COLO829 (cell line): ENCODE measurements around the gene BCDIN3D.
"Not testable (repeated sequence)": the region's sequence is repeated elsewhere in the genome, so short reads cannot be mapped to it uniquely, and the experiment has no call there.

Experiments used
- DNase-seq: peaks from one replicate; pipeline ENCODE4 v3.0.0; 2012; ENCODE audit warnings: low spot score

The BCDIN3D gene

DNA sequence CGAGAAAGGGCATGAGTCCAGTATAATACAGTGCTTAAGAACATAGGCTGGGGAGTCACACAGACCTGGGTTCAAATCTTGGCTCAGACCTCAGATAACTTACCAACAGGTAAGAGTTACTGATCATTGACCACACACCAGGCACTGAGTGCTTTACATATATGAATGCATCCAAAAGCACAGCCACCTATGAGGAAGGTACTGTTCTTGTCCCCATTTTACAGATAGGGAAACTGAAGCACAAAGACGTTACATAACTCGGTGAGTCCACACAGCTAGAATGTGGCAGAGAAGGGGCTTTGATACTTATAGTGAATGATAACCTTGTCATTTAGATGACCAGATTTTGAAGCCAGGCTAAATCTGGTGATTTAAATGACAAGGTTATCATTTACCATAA lies 33.2 kb upstream of the BCDIN3D start:
- no peak for DNase-seq

DNA sequence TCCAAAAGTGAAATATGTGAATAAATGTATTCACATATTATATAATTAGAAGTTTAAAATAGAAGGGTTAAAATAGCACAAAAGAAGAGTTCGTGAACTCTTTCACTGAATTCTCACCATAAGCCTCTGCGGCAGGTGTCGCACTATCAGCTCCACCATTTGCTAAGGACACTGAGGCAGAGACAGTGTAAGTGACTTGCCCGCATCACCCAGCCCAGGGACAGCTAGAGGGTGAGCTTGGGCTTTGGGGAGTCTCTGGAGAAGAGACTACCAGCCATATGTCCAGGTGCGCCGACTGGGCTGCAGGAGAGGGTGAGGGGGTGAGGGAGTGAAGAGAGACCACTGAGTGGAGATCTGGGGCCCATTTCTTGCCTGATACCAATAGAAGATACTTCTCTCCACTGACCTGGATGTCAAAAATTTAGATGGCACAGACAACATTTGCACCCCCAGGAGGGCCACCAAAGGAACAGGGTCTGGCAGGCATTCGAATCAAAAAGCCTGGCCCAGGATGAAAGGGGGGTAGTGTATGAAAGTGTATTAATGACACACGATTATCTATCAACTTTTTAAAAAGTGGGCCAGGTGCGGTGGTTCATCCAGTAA lies 32.3 kb upstream of the BCDIN3D start:
- DNase-seq: no peak

DNA sequence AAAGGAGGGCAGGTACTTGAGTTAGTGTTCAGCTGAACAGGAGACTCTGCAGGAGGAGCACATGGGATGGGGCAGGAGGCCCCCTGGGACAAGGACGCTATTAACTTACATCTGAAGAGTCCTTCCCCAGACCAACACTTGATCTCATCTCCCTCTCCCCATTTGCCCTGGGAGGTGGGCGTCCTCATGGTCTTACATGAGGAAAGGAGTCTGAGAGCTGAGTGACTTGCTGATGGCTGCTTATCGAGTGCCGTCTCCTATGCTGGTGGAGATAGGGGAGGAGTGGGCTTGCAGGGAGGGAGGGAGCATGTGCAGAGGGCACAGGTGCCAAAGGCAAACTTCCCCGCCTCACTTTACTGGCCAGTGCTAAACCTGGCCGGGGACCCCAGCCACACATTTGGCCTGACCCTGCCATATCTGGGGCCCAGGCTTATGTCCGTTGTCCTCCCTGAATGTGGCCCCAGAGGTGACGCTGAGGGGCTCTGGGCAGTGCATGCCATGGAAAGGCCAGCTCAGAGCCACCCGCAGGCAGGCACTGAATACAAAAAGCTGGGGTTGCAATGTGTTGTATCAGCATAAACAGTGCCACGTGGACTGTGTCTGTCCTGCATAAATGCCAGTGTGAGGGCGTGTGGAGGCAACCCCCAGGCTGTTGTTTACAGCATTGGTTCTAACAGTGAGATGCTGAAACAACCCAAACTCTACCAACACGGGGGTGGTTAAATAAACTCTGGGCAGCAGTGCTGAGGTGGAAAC lies 31.4 kb upstream of the BCDIN3D start:
- no peak for DNase-seq

DNA sequence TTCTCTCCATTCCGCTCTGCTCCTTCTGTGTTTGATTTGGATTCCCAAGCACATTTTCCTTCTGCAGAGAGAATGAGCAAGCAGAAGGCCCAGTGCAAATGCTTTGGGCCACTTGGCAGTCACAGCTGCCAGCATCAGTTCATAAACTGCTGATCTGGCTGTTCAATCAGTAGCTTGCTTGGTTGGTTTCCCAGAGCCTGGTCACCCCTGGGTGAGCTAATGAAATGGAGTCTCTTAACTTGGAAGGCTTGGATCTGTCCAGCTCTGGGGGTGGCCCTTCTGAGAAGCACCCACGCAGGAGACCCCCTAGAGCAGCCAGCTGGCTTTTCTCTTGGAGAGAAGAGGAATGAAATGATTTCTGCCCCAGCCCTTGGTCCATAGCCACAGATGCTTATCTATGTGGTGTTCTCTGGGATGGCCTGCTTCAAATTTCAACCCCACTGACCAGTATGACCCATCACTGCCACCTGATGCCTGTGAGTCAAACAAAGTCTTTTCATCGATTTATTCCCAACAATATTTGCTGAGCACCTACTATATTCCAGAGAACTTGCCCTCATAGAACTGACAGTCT lies 30.5 kb upstream of the BCDIN3D start:
- no peak for DNase-seq

DNA sequence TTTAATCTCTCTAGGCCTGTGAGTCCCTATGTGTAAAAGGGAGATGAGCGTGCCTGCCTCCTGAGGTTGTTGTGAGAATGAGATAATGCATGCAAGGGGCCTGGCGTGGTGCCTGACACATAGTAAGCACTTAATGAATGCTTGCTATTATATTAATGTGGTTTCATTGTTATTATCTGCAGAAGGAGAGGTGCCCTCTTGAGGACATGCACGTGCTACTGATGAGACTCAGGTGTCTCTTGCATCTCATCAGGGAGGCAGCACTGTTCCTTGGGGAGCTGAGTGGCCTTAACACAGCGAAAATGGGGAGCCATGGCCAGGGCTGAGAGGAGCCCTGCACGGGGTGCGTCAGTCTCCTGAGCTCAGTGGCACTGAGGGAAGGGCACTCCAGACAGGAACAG lies 29.9 kb upstream of the BCDIN3D start:
- DNase-seq: no peak

DNA sequence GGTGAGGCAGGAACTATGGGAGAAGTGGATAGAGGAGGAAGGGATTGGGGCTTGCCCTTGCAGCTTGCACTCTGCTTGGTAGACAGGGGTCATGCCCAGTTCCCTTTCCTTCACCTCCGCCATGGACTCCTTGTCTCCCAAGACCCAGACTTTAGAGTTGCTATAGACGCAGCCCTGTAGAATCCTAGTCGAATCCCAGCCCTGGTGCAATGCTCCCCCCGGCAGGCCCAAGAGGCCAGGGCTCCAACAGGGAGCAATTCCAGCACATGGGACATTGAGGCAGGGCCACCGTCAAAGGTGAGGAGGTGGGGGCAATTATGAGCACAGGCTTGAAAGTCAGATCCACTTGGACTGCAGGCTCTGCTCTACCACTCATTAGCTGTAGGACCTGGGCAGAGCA lies 29.5 kb upstream of the BCDIN3D start:
- DNase-seq: no peak

DNA sequence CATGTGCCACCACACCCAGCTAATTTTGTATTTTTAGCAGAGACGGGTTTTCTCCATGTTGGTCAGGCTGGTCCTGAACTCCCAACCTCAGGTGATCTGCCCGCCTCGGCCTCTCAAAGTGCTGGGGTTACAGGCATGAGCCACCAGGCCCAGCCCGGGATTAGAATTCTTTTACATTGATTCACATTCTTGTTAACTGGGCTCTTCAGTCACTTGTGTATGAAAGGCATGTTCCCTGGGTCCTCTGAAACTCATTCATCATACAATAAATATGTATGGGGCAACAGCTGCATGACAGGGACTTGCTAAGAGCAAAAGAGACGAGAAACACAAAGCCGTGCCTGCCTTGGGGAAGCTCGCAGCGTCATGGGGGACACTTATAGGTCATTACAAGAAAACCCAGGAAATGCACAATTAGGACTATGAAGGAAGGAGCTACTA lies 28.9 kb upstream of the BCDIN3D start:
- DNase-seq: not testable (repeated sequence)

DNA sequence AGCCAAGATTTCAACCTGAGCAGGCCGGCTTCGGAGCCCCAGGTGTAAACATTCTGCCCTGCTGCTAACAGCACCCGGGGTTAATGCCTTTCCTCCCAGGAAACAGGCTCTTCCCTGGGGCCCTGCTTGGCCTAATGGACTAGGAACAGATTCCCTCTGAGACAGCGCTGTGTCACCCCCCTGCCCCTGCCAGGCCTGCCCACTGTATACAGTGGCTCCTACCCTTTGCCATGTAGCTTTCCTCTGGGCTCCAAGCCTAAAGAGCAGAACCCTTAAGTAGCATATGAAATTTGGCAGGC lies 28.3 kb upstream of the BCDIN3D start:
- no peak for DNase-seq

DNA sequence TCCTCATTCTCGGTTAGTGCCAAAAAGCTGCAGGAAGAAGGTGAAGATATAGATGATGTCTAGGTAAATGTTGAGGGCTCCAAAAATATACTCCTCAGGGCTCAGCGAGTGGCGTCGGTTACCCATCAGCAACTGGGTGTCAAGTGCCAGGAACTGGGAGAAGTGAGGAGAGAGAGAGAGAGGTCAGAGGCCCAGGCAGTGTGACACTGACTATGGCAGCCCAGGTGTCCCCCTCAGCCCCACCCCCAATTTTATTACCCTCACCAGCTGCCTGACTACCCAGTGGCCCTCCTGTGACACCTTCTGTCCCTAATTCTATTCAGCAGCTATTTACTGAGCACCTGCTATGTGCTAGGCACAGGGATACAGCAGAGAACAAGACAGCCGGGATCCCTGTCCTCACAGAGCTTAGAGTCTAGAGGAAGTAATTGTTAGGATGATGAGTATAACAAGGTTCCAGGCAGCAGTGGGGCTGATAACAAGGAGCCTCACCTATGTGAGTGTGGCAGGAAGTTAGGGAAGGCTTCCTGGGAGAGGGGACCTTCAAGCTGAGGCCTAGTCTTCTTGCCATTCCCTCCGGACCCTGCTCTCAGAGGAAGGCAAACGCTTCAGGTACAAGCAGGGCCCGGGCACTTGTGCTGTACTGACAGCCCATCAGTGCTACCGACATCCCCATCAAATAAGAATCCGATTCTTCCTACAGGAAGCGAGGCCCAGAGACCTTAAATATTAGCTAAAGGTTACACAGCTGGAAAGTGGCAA lies 27.8 kb upstream of the BCDIN3D start:
- DNase-seq: no peak

DNA sequence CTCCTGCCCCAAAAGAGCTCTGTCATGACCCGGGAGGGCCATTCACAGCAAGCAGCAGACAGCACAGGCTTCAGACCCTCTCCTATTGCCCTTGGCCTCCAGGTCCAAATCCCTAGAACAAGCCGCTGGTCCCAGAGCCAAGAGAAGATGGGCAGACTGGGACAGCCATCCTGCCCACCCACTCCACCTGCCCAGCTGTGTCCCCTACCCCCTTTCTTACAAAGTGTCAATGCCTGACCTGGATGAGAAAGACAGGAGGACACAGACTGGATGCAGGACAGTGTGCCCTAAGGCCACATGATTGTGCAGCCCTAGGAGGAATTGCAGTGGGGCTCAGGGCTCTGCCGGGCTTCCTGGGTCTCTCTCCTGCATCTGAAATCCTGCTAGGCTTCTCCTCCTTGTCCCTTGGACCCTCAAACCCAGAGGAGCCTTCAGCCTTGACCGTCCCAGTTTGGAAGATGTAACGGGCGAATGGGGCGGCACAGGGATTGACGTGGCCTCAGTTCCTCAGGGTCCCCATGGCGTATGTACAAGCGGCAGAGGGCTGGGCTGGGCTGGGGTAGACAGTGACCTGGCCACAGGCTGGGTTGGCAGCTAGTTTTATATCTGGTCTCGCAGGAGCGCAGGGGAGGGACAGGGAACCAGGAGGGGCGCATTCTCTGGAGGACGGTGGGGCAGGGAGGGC lies 27.1 kb upstream of the BCDIN3D start:
- DNase-seq: no peak

DNA sequence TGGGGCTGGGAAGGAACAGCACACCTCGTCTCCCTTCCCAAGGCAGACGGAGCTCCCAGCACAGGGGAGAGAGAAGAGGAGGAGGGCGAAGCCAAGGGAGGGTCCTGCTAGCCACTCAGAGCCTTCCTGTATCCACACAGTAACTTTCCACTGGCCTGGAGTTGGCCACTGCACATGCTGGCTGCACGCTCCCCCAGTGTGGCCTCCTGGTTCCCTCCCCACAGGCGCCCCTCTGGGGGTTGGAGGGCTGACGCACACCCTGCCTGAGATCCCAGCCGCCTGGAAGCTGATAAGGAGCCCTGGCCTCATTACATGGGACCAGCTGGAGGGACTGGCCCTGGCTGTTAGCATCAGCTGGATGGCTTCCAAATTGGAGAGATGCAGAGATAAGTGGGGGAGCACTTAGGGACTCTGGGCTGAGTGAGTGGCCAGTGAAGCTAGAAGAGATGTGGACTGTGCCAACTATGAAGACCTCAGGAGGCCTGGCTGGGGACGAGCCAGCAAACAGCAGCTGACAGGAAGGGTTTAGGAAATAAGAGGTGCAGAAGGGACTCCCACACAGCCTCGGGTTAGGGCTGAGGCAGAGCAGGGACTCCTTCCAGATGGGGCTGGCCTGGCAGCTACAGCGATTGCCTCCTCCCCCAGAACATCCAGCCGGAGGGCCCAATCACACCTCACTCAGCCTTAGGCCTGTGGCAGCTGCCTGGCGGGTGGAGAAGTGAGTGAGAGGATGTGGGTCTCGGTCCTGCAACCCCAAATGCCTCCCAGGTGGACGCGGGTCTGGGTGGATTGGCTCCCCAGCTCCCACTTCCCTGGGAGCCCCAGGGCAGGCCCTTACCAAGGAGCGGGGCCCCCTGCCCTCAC lies 26.3 kb upstream of the BCDIN3D start:
- DNase-seq: no peak

DNA sequence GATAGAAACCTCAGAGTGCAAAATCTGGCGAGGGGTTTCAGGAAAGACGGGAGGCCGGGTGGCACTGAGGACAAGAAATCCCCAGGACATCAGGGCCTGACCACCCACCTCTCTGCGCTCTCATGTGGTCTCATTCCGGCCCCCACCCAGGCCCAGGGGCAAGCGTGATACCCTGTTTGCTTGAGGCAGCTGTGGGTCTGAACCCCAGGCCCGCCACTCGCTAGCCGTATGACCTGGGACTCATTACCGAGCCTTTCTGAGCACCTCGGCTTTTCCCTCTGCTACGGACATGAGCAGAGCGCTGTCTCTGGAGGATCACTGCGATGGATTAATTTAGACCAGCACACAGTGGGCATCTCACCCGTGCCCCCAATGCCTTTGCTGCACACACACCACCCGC lies 25.5 kb upstream of the BCDIN3D start:
- no peak for DNase-seq

DNA sequence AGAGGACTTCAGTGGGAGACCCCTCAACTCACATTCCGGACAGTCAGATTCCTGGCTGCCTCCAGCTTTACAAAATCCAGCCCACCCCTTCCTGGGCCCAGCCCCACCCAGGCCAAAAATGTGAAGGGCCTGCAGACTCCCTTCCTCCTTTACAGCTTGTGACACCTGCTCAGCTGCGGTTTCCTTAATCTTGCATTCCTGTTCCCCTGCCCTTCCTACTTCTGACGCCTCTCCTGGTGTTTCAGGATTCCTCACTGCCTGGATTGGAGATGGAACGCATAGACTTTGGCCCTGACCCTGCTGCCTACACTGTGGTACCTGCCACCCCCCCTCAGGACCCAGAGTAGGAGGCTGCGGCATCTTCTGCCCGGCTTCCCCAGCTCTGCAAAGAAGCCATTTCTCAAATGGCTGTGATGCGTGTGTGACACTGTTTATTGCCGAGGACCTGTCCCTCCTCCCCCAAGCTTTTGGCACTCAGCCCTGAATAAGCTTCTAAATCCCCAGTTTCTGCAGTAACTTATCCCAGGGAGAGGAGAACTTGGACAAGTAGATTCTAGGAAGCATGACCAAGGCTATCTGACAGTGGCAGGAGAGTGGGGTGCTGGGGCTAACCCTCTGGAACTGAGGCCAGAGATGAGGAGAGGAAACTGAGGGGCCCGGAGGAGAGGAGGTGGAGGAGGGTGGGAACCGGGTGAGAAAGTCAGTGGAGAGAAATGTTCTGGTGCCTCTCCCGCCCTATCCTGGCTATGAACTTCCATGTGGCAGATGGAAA lies 24.9 kb upstream of the BCDIN3D start:
- no peak for DNase-seq

DNA sequence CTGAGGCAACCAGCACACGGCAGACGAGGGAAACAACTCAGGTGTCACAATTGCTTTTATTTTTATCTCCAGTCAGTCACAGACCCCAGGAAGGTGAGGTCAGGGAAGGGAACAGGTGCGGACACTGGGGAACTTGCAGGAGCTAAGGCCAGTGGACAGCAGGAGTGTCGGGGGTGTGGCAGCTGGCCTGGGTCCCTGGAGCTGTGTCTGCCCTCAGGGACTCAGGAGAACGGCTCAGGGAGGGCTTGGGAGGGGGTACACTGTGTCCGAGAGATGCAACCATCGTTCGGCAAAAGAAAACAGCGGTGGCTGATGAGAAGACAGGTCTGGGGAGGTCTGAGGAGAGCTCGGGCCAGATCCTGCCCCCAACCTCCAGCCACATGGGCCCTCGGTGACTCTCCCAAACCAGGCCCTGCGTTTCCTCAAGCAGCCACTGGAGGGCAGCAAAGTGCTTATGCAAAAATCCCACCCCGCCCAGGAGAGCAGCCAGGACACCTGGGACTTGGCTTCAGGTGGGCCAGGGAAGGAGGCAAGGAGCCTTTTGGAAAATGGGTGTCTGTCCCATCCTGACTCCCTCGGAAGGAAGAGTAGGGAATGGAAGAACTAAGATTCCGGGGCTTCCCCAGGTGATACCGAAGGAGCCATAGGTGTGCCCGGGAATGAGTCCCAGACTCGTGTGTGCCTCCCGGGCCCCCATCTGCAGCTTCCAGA lies 24.1 kb upstream of the BCDIN3D start:
- DNase-seq: peak; percentile 79

DNA sequence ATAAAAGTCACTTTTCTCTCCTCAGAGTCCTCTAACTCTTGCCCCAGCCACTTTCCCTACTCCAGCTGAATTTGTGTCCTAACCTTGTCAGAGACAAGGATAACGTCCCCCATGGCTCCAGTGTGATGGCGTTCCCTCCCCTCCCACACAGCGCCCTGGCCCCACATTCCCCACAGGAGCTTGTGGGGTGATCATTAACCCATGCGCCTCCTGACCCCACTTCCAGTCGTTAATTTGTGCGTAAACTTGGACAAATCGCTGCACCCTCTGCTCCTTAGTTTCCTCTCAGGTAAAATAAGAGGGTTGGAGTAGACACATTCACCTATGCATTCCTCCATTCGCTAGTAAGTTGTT lies 22.9 kb upstream of the BCDIN3D start:
- no peak for DNase-seq

DNA sequence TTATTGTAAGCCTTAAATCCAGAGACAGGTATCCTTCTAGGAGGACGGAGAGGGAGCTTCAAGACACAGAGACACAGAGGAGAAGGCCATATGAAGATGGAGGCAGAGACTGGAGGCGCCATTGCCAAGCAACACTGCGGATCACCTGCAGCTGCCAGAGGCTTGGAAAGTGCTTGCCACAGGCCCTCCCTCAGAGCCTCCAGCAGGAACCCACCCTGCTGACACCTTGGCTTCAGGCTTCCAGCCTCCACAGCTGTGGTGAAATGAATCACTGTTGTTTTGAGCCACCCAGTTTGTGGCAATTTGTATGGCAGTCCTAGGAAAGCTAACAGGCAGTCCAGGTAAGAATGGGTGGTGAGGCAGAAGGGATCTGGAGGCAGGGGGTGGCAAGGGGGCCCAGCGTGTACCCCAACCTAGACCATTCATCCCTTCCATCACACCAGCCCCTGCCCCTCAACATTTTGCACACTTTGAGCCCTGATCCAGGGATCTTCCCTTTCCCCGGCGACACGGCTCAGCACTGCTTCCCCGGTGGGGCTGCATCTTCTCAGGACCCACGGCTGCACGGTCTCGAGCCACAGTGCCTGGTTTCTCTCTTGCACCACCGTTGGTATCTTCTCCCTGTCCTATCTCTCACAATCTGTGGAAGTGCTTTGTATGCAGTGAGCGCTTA lies 22.3 kb upstream of the BCDIN3D start:
- DNase-seq: no peak

DNA sequence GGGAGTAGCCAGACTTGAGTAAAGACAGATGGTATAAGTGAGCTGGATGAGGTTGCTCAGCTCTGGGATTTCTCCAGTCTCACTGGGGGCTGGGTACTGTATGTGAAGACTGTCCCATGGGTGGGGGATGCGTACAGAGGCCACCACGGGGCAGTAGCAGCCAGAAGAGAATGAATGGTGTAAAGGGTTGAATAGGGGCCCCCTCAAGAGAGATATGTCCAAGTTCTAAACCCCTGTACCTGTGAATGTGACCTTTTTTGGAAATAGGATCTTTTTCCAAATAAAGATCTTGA lies 21.8 kb upstream of the BCDIN3D start:
- no peak for DNase-seq

DNA sequence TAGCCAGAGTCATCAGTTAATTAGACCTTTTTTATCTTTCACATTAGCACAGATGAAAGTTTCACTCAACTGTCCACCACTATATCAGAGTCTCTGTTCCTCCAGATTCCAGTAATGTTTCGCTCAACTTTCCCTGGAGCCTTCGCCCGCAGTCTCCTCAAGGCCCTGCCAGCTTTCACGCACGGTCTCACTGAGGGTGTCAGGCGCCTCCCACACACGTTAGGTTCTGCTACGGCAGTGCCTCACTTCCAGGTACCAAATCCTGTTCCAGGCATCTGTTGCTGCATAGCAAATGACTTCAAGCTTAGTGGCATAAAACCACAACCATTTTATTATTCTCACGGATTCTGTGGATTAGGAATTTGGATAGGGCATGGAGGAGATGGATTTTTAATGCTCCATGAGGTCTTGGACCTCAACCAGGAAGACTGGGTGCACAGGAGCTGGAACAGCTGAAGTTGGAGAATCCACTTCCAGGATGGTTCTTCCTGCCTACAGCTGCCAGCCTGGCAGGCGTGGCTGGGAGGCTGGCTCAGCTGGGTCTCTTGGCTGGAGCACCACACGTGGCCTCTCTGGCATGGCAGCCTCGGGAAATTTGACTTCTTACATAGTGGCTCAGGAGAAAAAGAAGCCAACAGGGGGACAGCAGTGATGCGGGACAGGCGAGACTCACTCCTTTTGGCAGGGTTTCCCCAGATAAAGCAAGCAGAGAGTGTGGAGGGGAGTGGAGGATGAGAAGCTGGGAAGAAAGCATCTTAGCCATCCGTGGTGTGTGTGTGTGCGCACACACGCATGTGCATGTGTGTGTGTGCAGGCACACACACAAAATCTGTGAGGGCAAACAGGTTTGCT lies 21.3 kb upstream of the BCDIN3D start:
- no peak for DNase-seq

DNA sequence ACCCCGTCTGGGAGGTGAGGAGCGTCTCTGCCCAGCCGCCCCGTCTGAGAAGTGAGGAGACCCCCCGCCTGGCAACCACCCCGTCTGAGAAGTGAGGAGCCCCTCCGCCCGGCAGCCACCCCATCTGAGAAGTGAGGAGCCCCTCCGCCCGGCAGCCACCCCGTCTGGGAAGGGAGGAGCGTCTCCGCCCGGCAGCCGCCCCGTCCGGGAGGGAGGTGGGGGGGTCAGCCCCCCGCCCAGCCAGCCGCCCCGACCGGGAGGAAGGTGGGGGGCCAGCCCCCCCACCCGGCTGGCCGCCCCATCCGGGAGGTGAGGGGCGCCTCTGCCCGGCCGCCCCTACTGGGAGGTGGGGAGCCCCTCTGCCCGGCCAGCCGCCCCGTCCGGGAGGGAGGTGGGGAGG lies 18.0 kb upstream of the BCDIN3D start:
- not testable (repeated sequence) for DNase-seq
